ENCODE data around the gene PDE6A.

The PDE6A gene

GRCh38 chr5:149840226-149840825 is 104.3 kb downstream of the PDE6A start:
- peak overlapping the region; percentile 61 for H3K27ac ChIP-seq
- TF ChIP-seq CTCF (conservative IDR thresholded peaks at IDR 0.05; ENCODE audit: low read depth): no peak
- ChIA-PET CTCF (interaction anchor here (1.0 to 7.3 kb wide), 4 partner anchors 12 to 152 kb away, joined by 4 to 109 read pairs (median 12); no protein-coding TSS in a partner anchor), POLR2A (ENCODE audit: low non-redundant PET) (no interaction called here)
- no peak for DNase-seq (ENCODE audit: low spot score)

DNA sequence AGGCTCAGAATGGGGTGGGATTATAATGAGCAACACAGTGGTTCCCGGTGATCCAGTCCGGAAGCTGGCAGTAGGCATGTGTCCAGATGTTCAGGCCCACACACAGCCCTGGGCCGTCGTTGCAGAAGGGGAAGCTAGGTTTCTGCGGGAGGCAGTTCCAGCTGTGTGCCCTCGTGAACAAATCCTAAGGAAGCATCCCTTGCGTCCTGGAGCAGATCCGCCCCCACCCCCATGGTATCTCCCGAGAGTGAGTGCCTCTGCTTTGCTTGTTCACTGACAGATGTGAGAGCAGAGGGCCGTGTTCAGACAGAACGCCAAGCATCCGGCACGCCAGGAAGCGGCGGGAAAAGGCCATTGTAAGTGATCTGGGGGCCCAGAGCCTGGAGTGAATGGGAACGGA is 104.8 kb downstream of the PDE6A start:
- POLR2A ChIA-PET (ENCODE audit: low non-redundant PET): no interaction called here
- no peak for DNase-seq (ENCODE audit: low spot score)
- TF ChIP-seq CTCF (conservative IDR thresholded peaks at IDR 0.05; ENCODE audit: low read depth): no peak
- H3K27ac ChIP-seq: peak overlapping the region; percentile 61
- CTCF ChIA-PET: interaction anchor here (1.0 to 7.3 kb wide), 5 partner anchors 11 to 197 kb away, joined by 4 to 109 read pairs (median 29); partner anchors contain the start of gene SLC26A2

GRCh38 chr5:149838881-149839739 is 105.5 kb downstream of the PDE6A start:
- ChIA-PET CTCF (interaction anchor here (0.6 to 7.3 kb wide), 8 partner anchors 8 to 284 kb away, joined by 3 to 109 read pairs (median 8); partner anchors contain the start of gene SLC26A2), POLR2A (ENCODE audit: low non-redundant PET) (no interaction called here)
- TF ChIP-seq CTCF (conservative IDR thresholded peaks at IDR 0.05; ENCODE audit: low read depth): no peak
- peak overlapping the region; percentile 61 for H3K27ac ChIP-seq
- peak; percentile 87 for DNase-seq (ENCODE audit: low spot score)

DNA sequence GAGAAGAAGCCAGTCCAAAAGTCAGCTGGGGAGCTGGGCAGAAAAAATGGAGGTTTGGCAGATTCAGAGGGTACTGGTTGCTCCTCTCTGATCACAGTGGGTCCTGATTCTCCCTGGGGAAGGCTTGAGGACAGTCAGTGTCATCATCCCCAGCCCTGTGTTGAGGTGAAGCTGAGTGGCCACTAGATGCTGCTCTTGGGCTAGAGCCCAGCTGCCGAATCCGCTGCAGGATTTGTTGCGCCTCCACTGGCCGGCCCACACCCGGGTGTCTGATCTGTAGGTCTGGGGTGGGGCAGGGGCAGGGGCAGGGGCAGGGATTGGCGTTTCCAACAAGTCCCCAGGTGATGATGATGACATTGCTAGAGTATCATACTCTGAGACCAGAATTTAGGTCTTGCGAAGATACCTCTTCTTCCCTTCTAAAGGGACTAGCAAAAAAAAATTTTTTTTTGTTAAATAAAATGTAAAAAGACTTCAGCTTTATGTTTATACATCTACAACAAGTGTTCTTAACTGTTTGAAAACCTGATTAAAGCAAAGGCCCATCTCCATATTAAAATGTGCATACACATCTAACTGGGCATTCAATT is 106.8 kb downstream of the PDE6A start:
- TF ChIP-seq CTCF (conservative IDR thresholded peaks at IDR 0.05; ENCODE audit: low read depth): peak; percentile 98
- CTCF ChIA-PET: interaction anchor here (0.5 to 7.3 kb wide), 12 partner anchors 9 to 378 kb away, joined by 3 to 109 read pairs (median 6); partner anchors contain the start of gene SLC26A2
- POLR2A ChIA-PET (ENCODE audit: low non-redundant PET): interaction anchor here (0.5 to 1.0 kb wide), 2 partner anchors 123 to 240 kb away, joined by 3 to 4 read pairs; partner anchors contain the start of gene SLC26A2
- H3K27ac ChIP-seq: peak overlapping the region; percentile 14
- peak; percentile 87 for DNase-seq (ENCODE audit: low spot score)

GRCh38 chr5:149836451-149837139 is 108.0 kb downstream of the PDE6A start:
- ChIA-PET CTCF (interaction anchor here (0.5 to 12.9 kb wide), 6 partner anchors 57 to 286 kb away, joined by 3 to 130 read pairs (median 28); partner anchors contain the start of gene SLC26A2), POLR2A (ENCODE audit: low non-redundant PET) (no interaction called here)
- no peak for DNase-seq (ENCODE audit: low spot score)
- peak overlapping the region; percentile 14 for H3K27ac ChIP-seq
- TF ChIP-seq CTCF (conservative IDR thresholded peaks at IDR 0.05; ENCODE audit: low read depth): no peak

All from RWPE1 (cell line).